Stimulated activated CD4-positive, alpha-beta T cell treated with anti-CD3 and anti-CD28 coated beads, Interleukin-1b, Interleukin-23, amount 100 ng/mL, for 4 hours (primary cell): ENCODE data around the gene PPP1CC.

Experiments used
- DNase-seq, 2 donors: peaks; one replicate each; pipeline ENCODE4 v3.0.0-alpha.2; 2020; ENCODE audit warnings: low read depth in 2 of 2

Gene PPP1CC

DNA sequence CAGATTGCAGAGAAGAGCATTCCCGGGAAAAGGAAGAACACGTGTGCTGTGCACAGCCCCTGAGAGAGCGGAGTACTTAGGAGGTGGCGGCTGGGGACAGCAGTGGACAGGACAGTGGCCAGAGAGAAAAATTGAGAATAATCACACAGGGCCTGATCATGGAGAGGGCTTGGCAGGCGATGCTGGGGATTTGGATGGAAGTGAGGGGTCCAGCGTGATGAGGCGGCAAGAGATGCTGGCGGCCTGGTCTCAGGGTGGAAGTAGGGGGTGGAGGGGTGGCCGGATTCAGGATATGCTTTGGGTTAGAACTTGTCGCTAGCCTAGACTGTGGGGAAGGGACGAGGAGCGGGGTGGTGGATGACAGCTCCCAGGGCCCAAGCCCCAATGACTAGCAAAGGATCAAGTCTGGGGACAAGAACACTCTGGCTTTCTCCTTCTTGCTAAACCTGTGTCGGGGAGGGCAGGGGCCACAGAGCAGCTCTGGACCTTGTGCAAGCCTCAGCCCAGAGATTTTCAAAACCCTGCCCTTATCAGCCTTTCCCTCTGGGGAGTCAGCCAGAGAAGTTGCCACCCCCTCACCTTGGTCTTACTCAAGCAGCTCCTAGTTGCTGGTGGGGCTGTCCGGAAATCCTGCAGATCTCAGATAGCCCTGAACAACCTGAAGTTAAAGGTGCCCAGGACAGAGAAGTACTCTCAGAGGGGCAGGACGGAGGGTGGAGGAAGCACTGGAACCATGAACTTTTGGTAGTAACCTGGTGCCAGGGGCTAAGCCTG is 55.1 kb downstream of the PPP1CC start:
- DNase-seq: no peak

DNA sequence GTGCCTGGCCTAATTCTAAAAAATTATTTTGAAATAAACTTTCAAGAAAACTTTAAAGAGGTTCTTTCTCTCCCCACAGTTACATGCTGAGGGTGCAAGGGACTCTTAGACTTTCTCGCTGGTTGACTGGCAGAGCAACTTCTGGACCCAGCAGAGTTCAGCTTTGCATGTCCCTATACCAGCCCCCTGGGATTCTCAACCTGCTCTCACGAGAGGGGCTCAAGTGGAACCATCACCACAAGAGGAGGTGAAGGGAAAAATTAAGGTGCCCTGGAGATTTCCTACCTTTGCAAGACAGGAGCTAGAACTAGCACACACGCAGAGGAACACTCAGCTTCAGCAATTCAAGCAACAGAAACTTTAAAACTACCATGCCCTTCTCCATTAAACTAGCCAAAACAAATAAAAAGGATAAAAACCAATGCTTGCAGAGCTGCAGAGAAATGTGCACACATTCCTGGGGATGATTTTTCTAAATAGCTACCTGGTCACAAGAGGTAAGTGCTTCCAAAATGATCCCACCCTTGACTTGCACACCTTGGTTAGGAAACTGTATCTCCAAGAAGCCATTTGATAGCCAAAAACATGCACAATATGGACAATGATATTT is 56.3 kb downstream of the PPP1CC start:
- no peak for DNase-seq

DNA sequence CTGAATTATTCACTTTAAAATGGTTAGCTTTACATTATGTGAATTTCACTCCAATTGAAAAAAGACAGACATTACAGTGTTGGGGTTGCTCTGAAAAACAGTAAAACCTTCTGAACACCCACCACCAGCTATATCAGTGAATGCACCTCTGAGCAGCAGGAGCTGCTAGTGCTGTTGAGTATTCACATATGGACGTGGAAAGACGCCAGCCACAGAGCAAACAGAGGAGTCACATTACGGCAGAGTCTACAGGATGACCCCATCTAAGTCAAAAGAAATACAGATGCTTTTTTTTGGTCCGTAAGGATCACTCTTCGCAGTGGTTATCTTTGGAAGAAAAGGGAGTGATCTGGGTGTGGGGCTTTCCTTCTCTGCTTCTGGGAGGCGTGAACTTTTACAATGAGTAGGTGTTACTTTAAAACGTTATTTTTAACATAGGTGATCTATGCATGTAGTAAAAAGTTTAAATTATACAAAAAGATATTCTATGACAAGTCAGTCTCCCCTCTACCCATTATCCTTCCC is 58.3 kb downstream of the PPP1CC start:
- DNase-seq: no peak

DNA sequence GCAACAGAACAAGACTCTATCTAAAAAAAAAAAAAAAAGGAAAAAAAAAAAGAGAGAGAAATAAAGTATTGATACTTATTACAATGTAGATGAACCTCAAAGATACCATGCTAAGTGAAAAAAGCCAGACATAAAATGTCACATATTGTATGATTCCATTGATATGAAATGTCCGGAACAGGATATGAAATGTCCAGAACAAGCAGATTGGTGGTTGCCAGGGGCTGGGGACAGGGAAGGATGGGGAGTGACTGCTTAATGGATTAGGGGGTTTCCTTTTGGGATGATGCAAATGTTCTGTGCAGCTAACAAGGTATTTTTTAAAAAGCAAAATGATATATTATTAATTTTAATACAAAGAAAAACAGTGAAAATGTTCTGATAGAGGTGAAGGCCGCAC is 58.8 kb downstream of the PPP1CC start:
- no peak for DNase-seq

DNA sequence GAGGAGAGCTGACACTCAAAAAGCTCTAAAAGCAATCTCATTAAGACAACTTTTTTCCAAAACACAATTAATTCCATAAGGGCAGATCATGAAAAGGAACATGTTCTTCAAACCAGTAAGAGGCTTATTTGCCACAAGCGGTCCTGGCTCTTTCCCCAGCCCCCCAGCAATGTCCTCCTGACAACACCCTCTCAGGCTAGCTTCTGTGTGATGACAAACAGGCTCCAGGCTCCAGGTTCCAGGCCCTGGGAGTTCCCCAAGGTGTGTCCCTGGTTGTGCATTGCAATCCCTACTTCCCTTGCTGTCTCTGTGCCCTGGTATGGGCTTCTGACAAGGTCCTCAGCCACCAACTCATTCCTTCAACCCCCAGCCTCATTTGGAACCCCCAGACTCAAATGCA is 62.7 kb downstream of the PPP1CC start:
- no peak for DNase-seq

DNA sequence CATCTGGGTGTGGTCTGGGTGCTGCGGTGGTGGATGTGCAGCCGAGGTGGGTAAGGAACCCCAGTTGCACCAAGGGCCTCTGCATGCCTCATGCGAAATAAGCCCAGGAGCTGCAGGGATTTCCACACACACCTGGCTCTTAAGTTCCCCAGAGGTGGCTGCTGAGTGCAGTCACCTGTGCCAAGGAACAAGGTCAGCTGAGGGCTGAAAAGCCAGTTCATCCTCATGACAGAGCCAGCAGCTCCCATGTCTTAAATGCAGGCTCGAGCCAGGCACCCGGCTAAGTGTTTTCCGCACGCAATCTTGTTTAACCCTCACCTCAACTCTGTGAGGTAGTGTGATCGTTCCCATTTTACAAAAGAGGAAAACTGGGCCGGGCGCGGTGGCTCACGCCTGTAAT is 63.5 kb downstream of the PPP1CC start:
- DNase-seq: no peak

DNA sequence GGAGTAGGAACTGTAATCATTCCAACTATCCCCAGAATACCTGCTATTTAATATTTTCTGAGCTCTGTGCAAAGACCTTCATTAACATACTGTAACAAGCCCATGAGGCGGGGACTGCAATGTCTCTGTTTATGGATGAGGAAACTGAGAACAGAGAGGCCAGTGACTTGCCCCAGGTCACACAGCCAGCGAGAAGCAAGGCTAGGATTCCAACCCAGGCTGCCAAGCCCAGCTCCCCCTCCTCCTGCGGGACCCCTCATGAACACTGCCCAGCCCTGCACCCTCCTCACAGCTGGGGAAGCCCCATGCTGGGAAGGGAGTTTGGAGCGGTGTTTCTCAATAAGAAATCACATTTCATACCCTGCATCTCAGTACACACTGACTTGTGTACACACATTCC is 64.7 kb downstream of the PPP1CC start:
- DNase-seq: no peak

DNA sequence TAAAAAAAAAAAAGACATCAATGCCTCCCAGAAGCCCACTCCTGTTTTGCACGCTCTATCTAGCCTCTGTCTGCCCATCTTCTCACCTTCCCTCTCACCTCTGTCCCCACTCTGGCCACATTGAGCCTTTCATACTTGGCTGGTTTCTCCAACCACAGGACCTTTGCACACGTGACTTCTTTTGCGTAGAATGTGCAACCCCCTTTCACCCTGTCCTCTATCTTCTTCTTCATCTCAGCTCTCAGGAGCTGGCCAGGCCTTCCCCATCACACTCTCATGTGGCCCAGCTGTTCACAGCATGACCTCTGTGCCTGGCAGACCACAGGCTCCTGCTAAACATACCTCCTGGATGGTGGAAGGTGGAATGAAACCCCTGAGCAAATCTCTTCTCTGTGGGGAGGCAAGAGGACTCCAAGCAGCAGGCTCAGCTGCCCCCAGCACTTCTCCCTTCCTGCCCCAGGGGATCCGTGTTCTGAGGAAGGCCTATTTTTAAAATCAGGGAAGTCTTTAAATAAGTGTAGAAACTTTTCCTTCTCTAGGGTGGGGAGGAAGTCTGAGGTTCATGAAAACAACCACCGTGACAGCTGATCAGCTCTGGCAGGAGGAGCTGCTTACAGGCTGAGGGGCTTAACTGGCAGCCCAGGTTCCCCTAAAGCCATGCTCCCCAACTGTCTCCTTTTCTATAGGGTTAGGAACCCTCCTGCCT is 65.3 kb downstream of the PPP1CC start:
- DNase-seq: no peak

DNA sequence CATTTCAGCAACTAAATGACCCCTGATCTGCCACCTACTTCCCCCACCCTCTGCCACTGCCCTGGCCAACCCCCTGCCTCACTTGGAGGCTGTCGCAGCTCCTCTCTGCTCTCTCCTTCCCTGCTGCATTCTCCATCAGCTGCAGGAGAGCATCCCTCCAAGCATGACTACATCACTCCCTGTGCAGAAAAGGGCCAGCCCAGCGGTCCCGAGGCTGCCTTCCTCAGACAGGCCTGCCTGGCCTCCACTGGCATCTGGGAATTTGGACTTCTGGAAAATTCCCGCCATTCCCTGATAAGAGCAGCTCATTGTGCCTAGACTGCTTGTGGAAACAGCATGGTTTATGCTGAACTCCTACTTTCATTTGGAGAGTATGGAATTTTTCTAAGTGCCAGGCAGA is 66.5 kb downstream of the PPP1CC start:
- DNase-seq: no peak

DNA sequence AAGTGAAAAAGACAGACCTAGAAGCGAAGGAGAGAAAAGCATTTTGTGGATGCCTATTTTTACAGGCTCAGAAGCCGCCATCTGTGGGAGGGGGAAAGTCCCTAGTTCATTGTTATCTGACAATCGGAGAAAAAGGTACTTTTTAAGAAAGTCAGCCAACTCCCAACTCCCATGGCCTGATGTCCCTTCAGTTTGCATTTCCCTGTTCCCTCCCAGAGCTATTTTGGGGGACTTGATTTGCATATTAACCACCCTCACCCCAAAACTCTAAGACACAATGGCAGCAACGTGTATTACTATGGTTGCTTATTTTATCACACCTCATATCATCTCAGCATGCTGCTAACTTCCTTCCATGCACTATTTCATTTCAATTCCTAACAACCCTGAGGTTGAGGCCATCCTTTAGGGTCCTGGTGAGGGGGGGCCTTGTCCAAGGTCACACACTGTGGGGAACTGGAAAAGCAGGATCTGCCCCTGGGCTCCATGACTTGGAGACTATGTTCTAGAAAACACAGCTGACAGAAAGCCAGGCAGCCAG is 72.5 kb downstream of the PPP1CC start:
- peak in 1 of 2 donors; percentile 13 for DNase-seq
